Osteoblast (primary cell): ENCODE data around the gene GRM4. TPM values are rescaled to one million over a fixed set of nuclear protein-coding genes. Genes with fewer than 3 reads are reported as not detected.

Experiments
- DNase-seq: peaks from one replicate; pipeline ENCODE4 v3.0.0; 2011; ENCODE audit warnings: low spot score, mixed read lengths; ENCODE audit not compliant: insufficient read length; ENCODE audit errors: missing footprints
- H2AFZ ChIP-seq: 2 replicates; pipeline ENCODE4 v1.6.0; 2011; ENCODE audit warnings: mild to moderate bottlenecking, low read length
- H3K27ac ChIP-seq: 2 replicates; pipeline ENCODE4 v1.5.1; 2011; ENCODE audit warnings: mild to moderate bottlenecking, low read depth, low read length, moderate library complexity
- H3K27me3 ChIP-seq: 2 replicates; pipeline ENCODE4 v1.6.0; 2012; ENCODE audit warnings: mild to moderate bottlenecking, control low read depth, inconsistent platforms, low read length, moderate library complexity; ENCODE audit not compliant: insufficient read depth
- H3K36me3 ChIP-seq: 2 replicates; pipeline ENCODE4 v1.5.1; 2011; ENCODE audit warnings: mild to moderate bottlenecking, low read length, control low read depth, moderate library complexity; ENCODE audit not compliant: insufficient read depth
- H3K4me1 ChIP-seq: 2 replicates; pipeline ENCODE4 v1.5.1; 2011; ENCODE audit warnings: mild to moderate bottlenecking, low read length, control low read depth, moderate library complexity; ENCODE audit not compliant: insufficient read depth
- H3K4me2 ChIP-seq: 2 replicates; pipeline ENCODE4 v1.6.0; 2011; ENCODE audit warnings: mild to moderate bottlenecking, low read length; ENCODE audit not compliant: insufficient read depth
- H3K4me3 ChIP-seq: fragments of 200-600 bp; sonication (generic); 3 replicates; pipeline ENCODE4 v1.5.1; 2012; ENCODE audit warnings: mild to moderate bottlenecking, low read length, inconsistent platforms; ENCODE audit not compliant: insufficient read depth
- H3K79me2 ChIP-seq: 2 replicates; pipeline ENCODE4 v1.6.0; 2012; ENCODE audit warnings: mild to moderate bottlenecking, low read length, control low read depth, inconsistent platforms; ENCODE audit not compliant: insufficient read depth
- H3K9me3 ChIP-seq: 2 replicates; pipeline ENCODE4 v1.5.1; 2011; ENCODE audit warnings: low read depth, low read length, control low read depth
- H4K20me1 ChIP-seq: 2 replicates; pipeline ENCODE4 v1.6.0; 2012; ENCODE audit warnings: mild to moderate bottlenecking, low read length, control low read depth; ENCODE audit not compliant: insufficient read depth
- total RNA-seq: library from RNA; depleted of rRNA; stranded (reverse); fragments of >200 nt; gene quantifications from 2 replicates; pipeline ENCODE4 v1.2.3, GENCODE V29; 2012
- TF ChIP-seq, protein P1 (sequence below): IDR thresholded peaks from 2 replicates; pipeline ENCODE4 v1.5.1; 2011; ENCODE audit warnings: mild to moderate bottlenecking, low read depth, low read length, moderate library complexity; ENCODE audit errors: extremely low read depth

Gene GRM4
- total RNA-seq, 1 donor, result 0.36 TPM

- TF ChIP-seq, protein P1, sequence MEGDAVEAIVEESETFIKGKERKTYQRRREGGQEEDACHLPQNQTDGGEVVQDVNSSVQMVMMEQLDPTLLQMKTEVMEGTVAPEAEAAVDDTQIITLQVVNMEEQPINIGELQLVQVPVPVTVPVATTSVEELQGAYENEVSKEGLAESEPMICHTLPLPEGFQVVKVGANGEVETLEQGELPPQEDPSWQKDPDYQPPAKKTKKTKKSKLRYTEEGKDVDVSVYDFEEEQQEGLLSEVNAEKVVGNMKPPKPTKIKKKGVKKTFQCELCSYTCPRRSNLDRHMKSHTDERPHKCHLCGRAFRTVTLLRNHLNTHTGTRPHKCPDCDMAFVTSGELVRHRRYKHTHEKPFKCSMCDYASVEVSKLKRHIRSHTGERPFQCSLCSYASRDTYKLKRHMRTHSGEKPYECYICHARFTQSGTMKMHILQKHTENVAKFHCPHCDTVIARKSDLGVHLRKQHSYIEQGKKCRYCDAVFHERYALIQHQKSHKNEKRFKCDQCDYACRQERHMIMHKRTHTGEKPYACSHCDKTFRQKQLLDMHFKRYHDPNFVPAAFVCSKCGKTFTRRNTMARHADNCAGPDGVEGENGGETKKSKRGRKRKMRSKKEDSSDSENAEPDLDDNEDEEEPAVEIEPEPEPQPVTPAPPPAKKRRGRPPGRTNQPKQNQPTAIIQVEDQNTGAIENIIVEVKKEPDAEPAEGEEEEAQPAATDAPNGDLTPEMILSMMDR, result no peak
- Histone ChIP-seq H3K4me2 (no peak overlapping the region), H3K27ac (no peak overlapping the region), H3K36me3 (no peaks in the 10 kb centered on the region), H4K20me1 (no peaks in the 10 kb centered on the region), H3K4me1 (no peaks in the 10 kb centered on the region), H3K79me2 (no peaks in the 10 kb centered on the region), H3K27me3 (peaks cover 18% of the 10 kb centered on the region), H2AFZ (no peak overlapping the region), H3K9me3 (no peaks in the 10 kb centered on the region), H3K4me3 (no peak overlapping the region)
- DNase-seq, result no peak
These were observed 166.1 kb downstream of the GRM4 start for GRCh38 chr6:33979750-33980149.

DNA sequence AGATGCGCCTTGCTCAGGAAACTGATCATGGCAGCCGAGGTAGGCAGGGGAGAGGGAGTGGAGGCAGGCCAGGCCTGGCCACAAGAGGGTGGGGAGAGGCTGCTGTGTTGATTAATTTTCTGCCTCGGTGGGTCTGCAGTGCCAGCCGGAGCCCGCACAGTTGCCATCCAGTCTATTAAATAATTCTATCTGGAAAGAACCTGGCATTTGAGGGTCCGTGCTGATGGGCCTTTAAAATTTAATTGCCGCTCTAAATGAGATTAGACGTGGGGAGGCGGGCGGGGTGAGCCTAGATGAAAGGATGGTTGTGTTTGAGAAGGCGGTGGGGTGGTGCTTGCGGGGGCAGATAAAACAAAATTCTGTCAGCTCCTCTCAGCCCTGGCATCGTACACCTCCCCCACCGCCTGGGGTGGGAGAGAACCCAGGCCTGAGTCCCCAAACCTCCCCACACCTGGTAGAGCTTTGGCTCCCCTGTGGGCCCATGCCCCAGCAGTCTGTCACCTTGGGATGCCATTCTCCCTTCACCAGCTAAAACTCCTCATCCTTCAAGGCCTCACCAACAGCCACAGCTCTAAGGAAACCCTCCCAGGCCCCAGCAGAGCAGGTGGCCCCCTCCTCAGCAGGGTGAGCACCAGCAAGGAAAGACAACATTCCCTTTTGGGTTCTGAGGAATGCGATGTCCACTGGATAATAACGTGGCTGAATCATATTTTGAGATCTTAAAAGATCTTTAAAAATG, 167.3 kb downstream of the GRM4 start:
- no peak overlapping the region for H3K4me3 ChIP-seq
- no peak overlapping the region for H3K4me2 ChIP-seq
- TF ChIP-seq, protein P1, result no peak
- no peak overlapping the region for H2AFZ ChIP-seq
- no peaks in the 10 kb centered on the region for H3K9me3 ChIP-seq
- H3K27ac ChIP-seq, result no peak overlapping the region
- peaks cover 25% of the 10 kb centered on the region for H3K27me3 ChIP-seq
- DNase-seq, result no peak
- no peaks in the 10 kb centered on the region for H4K20me1 ChIP-seq
- H3K4me1 ChIP-seq, result no peaks in the 10 kb centered on the region
- H3K36me3 ChIP-seq, result no peaks in the 10 kb centered on the region
- H3K79me2 ChIP-seq, result no peaks in the 10 kb centered on the region

- TF ChIP-seq, protein P1, result no peak
- Histone ChIP-seq H3K79me2 (no peaks in the 10 kb centered on the region), H3K36me3 (no peaks in the 10 kb centered on the region), H4K20me1 (no peaks in the 10 kb centered on the region), H3K27me3 (peaks cover 25% of the 10 kb centered on the region), H3K4me2 (no peak overlapping the region), H3K4me3 (no peak overlapping the region), H2AFZ (no peak overlapping the region), H3K27ac (no peak overlapping the region), H3K4me1 (no peaks in the 10 kb centered on the region), H3K9me3 (no peaks in the 10 kb centered on the region)
- no peak for DNase-seq
These were observed 168.1 kb downstream of the GRM4 start for GRCh38 chr6:33977606-33978411.
